Endothelial cell (in vitro differentiated cells): ENCODE measurements around the gene TRANK1. TPM values are rescaled to one million over a fixed set of nuclear protein-coding genes. Genes with fewer than 3 reads are reported as not detected.
"Not testable (repeated sequence)": the region's sequence is repeated elsewhere in the genome, so short reads cannot be mapped to it uniquely, and the experiment has no call there.

Source experiments
- DNase-seq: peaks from one replicate; pipeline ENCODE4 v3.0.0; 2021; ENCODE audit warnings: low spot score
- H3K27ac Mint-ChIP-seq: one replicate; pipeline ENCODE4 v1.8.0; 2021; ENCODE audit warnings: mixed read lengths, inconsistent platforms; ENCODE audit not compliant: unreplicated experiment
- H3K27me3 Mint-ChIP-seq: one replicate; pipeline ENCODE4 v1.8.0; 2021; ENCODE audit warnings: mild to moderate bottlenecking, moderate library complexity, mixed read lengths, inconsistent platforms; ENCODE audit not compliant: unreplicated experiment
- H3K36me3 Mint-ChIP-seq: one replicate; pipeline ENCODE4 v1.8.0; 2021; ENCODE audit warnings: mild to moderate bottlenecking, low read depth, mixed read lengths, inconsistent platforms; ENCODE audit not compliant: unreplicated experiment
- H3K4me1 Mint-ChIP-seq: one replicate; pipeline ENCODE4 v1.8.0; 2021; ENCODE audit warnings: mild to moderate bottlenecking, mixed read lengths, inconsistent platforms; ENCODE audit not compliant: unreplicated experiment
- H3K4me3 Mint-ChIP-seq: one replicate; pipeline ENCODE4 v1.8.0; 2021; ENCODE audit warnings: mild to moderate bottlenecking, mixed read lengths, inconsistent platforms; ENCODE audit not compliant: unreplicated experiment
- H3K9me3 Mint-ChIP-seq: one replicate; pipeline ENCODE4 v1.8.0; 2021; ENCODE audit warnings: mixed read lengths, inconsistent platforms; ENCODE audit not compliant: unreplicated experiment
- total RNA-seq: library from RNA; stranded (reverse); fragmentation: NEBNext Ultra II Directional; extraction: Animal tissue kit (Norgen Biotek cat#: 25700); gene quantifications from one replicate; pipeline ENCODE4 v1.2.1, GENCODE V29; 2021; ENCODE audit not compliant: unreplicated experiment
- TF ChIP-seq, protein P1 (sequence below): fragments of 200-600 bp; sonication (generic); IDR thresholded peaks from one replicate; pipeline ENCODE4 v1.5.0; 2021; ENCODE audit warnings: antibody characterized with exemption; ENCODE audit not compliant: unreplicated experiment

TRANK1 gene
- total RNA-seq, 1 donor from 2014 or later = 2.8 TPM

DNA sequence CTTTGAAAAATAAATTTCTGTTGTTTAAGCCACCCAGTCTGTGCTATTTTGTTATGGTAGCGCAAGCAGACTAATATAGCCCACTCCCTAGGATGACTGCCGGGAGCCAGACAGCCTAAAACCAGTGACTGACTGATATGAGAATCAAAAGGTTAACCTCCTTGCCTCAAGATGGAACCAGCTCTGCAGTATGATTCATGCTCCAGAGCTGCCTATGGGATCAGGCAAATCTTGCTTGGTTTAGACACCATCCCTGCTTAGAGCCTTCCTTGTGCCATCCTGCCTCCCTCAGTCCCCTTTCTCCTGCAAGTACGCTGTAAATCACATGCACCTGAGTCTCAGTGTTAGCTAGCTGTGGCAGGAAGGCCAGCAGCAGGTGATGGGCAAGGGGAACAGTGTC, 39.3 kb downstream of the TRANK1 start:
- no peak for DNase-seq
- H3K27me3 Mint-ChIP-seq = peaks cover 3% of the 10 kb centered on the region
- H3K9me3 Mint-ChIP-seq = no peaks in the 10 kb centered on the region
- no peaks in the 10 kb centered on the region for H3K36me3 Mint-ChIP-seq
- H3K4me1 Mint-ChIP-seq = peaks cover 26% of the 10 kb centered on the region
- H3K4me3 Mint-ChIP-seq = no peak overlapping the region
- H3K27ac Mint-ChIP-seq = no peak overlapping the region
- TF ChIP-seq, protein P1, sequence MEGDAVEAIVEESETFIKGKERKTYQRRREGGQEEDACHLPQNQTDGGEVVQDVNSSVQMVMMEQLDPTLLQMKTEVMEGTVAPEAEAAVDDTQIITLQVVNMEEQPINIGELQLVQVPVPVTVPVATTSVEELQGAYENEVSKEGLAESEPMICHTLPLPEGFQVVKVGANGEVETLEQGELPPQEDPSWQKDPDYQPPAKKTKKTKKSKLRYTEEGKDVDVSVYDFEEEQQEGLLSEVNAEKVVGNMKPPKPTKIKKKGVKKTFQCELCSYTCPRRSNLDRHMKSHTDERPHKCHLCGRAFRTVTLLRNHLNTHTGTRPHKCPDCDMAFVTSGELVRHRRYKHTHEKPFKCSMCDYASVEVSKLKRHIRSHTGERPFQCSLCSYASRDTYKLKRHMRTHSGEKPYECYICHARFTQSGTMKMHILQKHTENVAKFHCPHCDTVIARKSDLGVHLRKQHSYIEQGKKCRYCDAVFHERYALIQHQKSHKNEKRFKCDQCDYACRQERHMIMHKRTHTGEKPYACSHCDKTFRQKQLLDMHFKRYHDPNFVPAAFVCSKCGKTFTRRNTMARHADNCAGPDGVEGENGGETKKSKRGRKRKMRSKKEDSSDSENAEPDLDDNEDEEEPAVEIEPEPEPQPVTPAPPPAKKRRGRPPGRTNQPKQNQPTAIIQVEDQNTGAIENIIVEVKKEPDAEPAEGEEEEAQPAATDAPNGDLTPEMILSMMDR = no peak

DNA sequence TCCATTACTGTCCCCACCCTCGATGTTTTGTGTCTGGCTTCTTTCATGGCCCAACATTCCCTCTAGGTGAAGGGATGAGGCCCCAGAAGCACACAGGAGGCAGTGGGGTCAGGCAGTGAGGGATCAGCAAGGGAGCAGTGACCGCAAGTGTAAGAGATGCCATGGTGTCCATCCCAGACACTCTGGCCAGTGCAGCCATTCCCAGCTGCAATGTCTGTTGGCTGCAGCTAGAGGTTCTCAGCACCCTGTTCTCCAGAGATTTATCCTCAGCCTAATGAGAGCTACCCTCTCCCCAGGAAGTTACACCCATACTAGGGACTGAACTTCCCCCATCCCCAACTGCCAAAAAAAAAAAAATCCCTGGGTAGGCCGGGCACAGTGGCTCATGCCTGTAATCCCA, 40.2 kb downstream of the TRANK1 start:
- no peak for DNase-seq
- Mint-ChIP-seq H3K27ac (no peak overlapping the region), H3K4me1 (peaks cover 26% of the 10 kb centered on the region), H3K4me3 (no peak overlapping the region), H3K9me3 (no peaks in the 10 kb centered on the region), H3K27me3 (peaks cover 3% of the 10 kb centered on the region), H3K36me3 (no peaks in the 10 kb centered on the region)
- TF ChIP-seq, protein P1 = no peak

DNA sequence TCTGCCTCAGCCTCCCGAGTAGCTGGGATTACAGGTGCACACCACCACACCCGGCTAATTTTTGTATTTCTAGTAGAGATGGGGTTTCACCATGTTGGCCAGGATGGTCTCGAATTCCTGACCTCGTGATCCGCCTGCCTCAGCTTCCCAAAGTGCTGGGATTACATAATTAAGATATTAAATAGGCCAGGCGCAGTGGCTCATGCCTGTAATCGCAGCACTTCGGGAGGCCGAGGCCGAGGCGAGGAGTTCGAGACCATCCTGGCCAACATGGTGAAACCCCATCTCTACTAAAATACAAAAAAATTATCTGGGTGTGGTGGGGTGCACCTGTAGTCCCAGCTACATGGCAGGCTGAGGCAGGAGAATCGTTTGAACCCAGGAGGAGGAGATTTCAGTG, 40.8 kb downstream of the TRANK1 start:
- not testable (repeated sequence) for H3K27ac Mint-ChIP-seq, DNase-seq, H3K36me3 Mint-ChIP-seq, H3K4me3 Mint-ChIP-seq, H3K9me3 Mint-ChIP-seq, H3K27me3 Mint-ChIP-seq
- peaks cover 26% of the 10 kb centered on the region for H3K4me1 Mint-ChIP-seq

DNA sequence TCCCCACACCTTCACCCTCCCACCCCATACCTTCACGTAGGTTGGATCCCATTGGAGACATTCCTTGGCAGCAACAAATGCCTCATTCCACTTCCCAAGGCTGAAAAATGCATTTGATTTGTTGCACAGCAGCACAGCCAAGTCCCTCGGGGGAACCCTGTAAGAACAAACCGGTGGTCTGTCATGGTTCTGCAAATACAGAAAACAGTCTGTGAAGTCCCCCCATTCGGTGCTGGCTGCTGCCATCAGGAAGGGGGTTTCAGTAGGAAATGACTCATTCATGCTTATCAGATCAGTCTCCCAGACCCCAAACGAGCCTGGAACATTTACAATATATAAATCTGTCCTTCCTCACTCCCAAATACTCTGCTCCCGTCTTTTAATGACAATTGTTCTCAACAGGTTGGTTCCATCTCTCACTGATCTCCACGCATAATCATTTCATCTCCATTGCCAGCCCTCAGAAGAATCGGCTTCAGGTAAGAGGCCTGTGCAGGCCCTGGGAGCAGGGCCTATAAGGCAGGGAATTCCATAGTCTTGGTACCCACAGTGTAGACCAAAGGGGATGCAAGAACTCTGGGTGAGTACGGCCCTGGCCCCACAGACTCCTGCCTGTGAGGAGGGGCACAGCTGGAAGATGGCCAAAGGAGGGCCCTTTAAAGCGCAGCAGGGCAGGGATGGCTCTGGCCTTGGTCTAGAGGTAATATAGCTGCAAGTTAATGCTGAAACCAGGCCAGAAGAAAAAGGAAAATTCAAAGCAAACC, 41.6 kb downstream of the TRANK1 start:
- H3K27ac Mint-ChIP-seq = no peak overlapping the region
- no peak overlapping the region for H3K4me3 Mint-ChIP-seq
- DNase-seq = no peak
- H3K9me3 Mint-ChIP-seq = no peaks in the 10 kb centered on the region
- TF ChIP-seq, protein P1 = no peak
- H3K4me1 Mint-ChIP-seq = peaks cover 21% of the 10 kb centered on the region
- H3K27me3 Mint-ChIP-seq = peaks cover 3% of the 10 kb centered on the region
- H3K36me3 Mint-ChIP-seq = no peaks in the 10 kb centered on the region

DNA sequence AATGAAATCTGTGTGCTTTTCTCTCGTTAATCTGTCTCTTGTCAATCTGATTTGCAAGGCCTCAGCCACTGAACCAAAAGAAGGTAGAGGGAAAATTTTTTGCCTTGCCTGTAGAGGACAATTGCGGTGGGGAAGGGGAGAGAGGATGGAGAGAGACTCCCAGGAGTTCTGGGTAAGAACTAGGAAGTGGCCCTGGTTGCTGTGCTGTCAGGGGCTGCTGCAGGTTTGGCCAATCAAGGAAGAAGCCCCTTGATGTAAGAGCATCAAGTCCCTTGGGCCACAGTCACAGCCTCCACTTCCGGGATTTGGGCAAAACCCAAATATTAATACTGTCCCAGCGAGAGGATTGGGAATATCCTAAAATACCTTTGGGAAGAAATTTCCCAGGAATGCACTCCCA, 43.3 kb downstream of the TRANK1 start:
- Mint-ChIP-seq H3K9me3 (no peaks in the 10 kb centered on the region), H3K27me3 (peaks cover 4% of the 10 kb centered on the region), H3K27ac (no peak overlapping the region), H3K4me3 (no peak overlapping the region), H3K4me1 (peaks cover 11% of the 10 kb centered on the region), H3K36me3 (no peaks in the 10 kb centered on the region)
- TF ChIP-seq, protein P1 = no peak
- no peak for DNase-seq
